ENCODE results near the gene ABHD2. TPM values are rescaled to one million over a fixed set of nuclear protein-coding genes. Genes with fewer than 3 reads are reported as not detected.

Gene ABHD2
- total and polyA plus RNA-seq, 2 donors (not counting 3 experiments of a cell fraction or from before 2014, with no cell fraction given), result 14.0 to 62.2 TPM

DNA sequence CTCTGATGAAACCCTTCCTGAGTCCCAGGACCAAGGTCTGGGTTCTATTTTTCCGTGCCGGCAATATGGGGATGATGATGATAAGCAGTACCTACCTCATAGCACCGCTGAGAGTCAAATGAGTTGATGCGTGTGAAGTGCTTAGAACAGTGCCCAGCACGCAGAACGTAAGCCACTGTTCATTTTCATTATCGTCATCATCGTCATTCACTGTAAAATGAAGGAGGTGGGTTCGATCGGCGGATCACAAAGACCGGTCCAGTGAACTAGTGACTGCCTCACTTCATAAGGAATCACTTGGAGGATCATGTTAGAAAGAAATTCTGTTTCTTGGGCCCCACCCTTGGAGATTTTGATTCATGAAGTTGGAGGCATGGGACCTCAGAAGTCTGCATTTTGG lies 88.9 kb downstream of the ABHD2 start:
- FAIRE-seq (no peak), DNase-seq (ENCODE audit: low read depth, low spot score) (no peak)
- Histone ChIP-seq H3K4me1 (ENCODE audit: control insufficient read depth, extremely low read depth, insufficient read depth, low read length) (peaks cover 8% of the 10 kb centered on the region), H4K20me1 (replicated peaks; ENCODE audit: control insufficient read depth, extremely low read depth, insufficient read depth, low read length) (no peaks in the 10 kb centered on the region), H3K4me3 (replicated peaks in 1 of 3; ENCODE audit: insufficient read depth in 1 of 3, low read depth in 1 of 3, low read length in 3 of 3) (no peak overlapping the region), H2AFZ (ENCODE audit: low read depth, low read length) (no peak overlapping the region), H3K9me3 (replicated peaks; ENCODE audit: control insufficient read depth, insufficient read depth, low read length) (no peaks in the 10 kb centered on the region), H3K79me2 (ENCODE audit: control insufficient read depth, insufficient read depth, low read length) (no peaks in the 10 kb centered on the region), H3K27me3 (ENCODE audit: control insufficient read depth in 2 of 2, insufficient read depth in 2 of 2, low read length in 2 of 2) (no peaks in the 10 kb centered on the region), H3K4me2 (ENCODE audit: insufficient read depth, low read length) (no peak overlapping the region), H3K36me3 (ENCODE audit: control insufficient read depth in 2 of 2, extremely low read depth in 1 of 2, insufficient read depth in 2 of 2, low read length in 2 of 2) (peaks cover 0 to 3% of the 10 kb centered on the region in 2 experiments), H3K27ac (ENCODE audit: insufficient read depth, low read depth, low read length) (no peak overlapping the region), H3K9me1 (replicated peaks; ENCODE audit: control insufficient read depth, extremely low read depth, insufficient read depth, low read length) (no peaks in the 10 kb centered on the region), H3K9ac (replicated peaks; ENCODE audit: extremely low read depth, insufficient read depth, low read length) (no peak overlapping the region)
- CTCF ChIA-PET, result interaction anchor here (1.0 to 4.7 kb wide), 33 partner anchors 10 to 299 kb away, joined by 3 to 198 read pairs (median 12); partner anchors contain the start of gene ABHD2
- TF ChIP-seq JUN (IDR thresholded peaks at IDR 0.05; ENCODE audit: borderline replicate concordance, insufficient read depth, insufficient read length, low read depth), result no peak
- TF ChIP-seq POLR2A (IDR thresholded peaks at IDR 0.05; ENCODE audit: low read depth, low read length), result no peak
- TF ChIP-seq, protein P1, sequence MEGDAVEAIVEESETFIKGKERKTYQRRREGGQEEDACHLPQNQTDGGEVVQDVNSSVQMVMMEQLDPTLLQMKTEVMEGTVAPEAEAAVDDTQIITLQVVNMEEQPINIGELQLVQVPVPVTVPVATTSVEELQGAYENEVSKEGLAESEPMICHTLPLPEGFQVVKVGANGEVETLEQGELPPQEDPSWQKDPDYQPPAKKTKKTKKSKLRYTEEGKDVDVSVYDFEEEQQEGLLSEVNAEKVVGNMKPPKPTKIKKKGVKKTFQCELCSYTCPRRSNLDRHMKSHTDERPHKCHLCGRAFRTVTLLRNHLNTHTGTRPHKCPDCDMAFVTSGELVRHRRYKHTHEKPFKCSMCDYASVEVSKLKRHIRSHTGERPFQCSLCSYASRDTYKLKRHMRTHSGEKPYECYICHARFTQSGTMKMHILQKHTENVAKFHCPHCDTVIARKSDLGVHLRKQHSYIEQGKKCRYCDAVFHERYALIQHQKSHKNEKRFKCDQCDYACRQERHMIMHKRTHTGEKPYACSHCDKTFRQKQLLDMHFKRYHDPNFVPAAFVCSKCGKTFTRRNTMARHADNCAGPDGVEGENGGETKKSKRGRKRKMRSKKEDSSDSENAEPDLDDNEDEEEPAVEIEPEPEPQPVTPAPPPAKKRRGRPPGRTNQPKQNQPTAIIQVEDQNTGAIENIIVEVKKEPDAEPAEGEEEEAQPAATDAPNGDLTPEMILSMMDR (IDR thresholded peaks at IDR 0.05; ENCODE audit: extremely low read depth in 1 of 2, insufficient read depth in 1 of 2, low read depth in 1 of 2, low read length in 2 of 2), result no peak
- TF ChIP-seq POLR2AphosphoS5 (IDR thresholded peaks at IDR 0.05; ENCODE audit: insufficient read depth, low read depth, low read length), result no peak
- TF ChIP-seq, protein P2, sequence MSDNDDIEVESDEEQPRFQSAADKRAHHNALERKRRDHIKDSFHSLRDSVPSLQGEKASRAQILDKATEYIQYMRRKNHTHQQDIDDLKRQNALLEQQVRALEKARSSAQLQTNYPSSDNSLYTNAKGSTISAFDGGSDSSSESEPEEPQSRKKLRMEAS (IDR thresholded peaks at IDR 0.05; ENCODE audit: insufficient read depth, insufficient read length), result no peak
- no peak for TF ChIP-seq FOS (IDR thresholded peaks at IDR 0.05; ENCODE audit: borderline replicate concordance, insufficient read depth, low read length)
- POLR2A ChIA-PET, result no interaction called here
- intact Hi-C loops (cut with micrococcal nuclease) (loop anchor here (1.0 to 10.0 kb wide), 6 partner anchors 48 to 552 kb away; partner anchors contain the start of gene AEN), dilution Hi-C loops (cut with MboI; ENCODE audit: extremely low pct_ligation_motif_present, low sequenced_read_pairs) (no loop called here)
- no TSS peak for BruUV-seq (replicated peaks)

All from endothelial cell of umbilical vein (primary cell).